ENCODE measurements around the gene IKZF3. TPM values are rescaled to one million over a fixed set of nuclear protein-coding genes. Genes with fewer than 3 reads are reported as not detected.

Gene IKZF3
- total RNA-seq, 1 experiment from 2014 or later, result not detected

DNA sequence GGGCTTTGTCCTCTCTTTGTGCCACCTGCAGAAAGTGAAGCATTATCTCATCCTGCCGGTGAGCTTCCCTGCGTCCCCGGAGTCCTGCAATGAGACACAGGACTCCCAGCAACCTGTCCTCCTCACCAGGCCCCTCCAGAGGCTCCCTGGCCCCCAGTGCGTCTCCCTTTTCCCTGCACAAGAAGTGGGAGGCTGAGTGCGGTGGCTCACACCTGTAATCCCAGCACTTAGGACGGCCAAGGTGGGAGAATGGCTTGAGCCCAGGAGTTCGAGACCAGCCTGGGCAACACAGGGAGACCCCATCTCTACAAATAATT, 118.0 kb downstream of the IKZF3 start:
- peaks cover 4% of the 10 kb centered on the region; the same call in 1 of the 2 replicates for H3K79me2 ChIP-seq (ENCODE audit: low read length)
- DNase-seq, result no peak
- H3K4me3 ChIP-seq (ENCODE audit: low read length), result no peak overlapping the region
- no TSS peak for BruUV-seq (replicated peaks)
- intact Hi-C loops (cut with micrococcal nuclease), result no loop called here
- H3K4me2 ChIP-seq (ENCODE audit: low read length), result no peak overlapping the region
- no peaks in the 10 kb centered on the region for H3F3A ChIP-seq (ENCODE audit: low read length, unreplicated experiment)
- no peaks in the 10 kb centered on the region; the same call in 1 of the 2 replicates for H3K36me3 ChIP-seq (ENCODE audit: low read depth, low read length)
- TF ChIP-seq, protein P1, sequence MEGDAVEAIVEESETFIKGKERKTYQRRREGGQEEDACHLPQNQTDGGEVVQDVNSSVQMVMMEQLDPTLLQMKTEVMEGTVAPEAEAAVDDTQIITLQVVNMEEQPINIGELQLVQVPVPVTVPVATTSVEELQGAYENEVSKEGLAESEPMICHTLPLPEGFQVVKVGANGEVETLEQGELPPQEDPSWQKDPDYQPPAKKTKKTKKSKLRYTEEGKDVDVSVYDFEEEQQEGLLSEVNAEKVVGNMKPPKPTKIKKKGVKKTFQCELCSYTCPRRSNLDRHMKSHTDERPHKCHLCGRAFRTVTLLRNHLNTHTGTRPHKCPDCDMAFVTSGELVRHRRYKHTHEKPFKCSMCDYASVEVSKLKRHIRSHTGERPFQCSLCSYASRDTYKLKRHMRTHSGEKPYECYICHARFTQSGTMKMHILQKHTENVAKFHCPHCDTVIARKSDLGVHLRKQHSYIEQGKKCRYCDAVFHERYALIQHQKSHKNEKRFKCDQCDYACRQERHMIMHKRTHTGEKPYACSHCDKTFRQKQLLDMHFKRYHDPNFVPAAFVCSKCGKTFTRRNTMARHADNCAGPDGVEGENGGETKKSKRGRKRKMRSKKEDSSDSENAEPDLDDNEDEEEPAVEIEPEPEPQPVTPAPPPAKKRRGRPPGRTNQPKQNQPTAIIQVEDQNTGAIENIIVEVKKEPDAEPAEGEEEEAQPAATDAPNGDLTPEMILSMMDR (conservative IDR thresholded peaks at IDR 0.05; ENCODE audit: low read depth, low read length), result no peak
- TF ChIP-seq EZH2phosphoT487 (IDR thresholded peaks at IDR 0.05; ENCODE audit: borderline replicate concordance, low read length), result no peak
- no peak for TF ChIP-seq EZH2 (IDR thresholded peaks at IDR 0.05; ENCODE audit: low read length, unreplicated experiment)
- ATAC-seq, result no peak
- no peaks in the 10 kb centered on the region for H3K9me3 ChIP-seq (ENCODE audit: low read length)
- H4K20me1 ChIP-seq (ENCODE audit: low read length), result peaks cover 1% of the 10 kb centered on the region; the same call in 1 of the 2 replicates
- no peaks in the 10 kb centered on the region for H3K9me2 ChIP-seq (replicated peaks; ENCODE audit: low read length)
- H3K27me3 ChIP-seq (ENCODE audit: low read length), result no peaks in the 10 kb centered on the region
- ChIA-PET CTCF (no interaction called here), POLR2A (ENCODE audit: unreplicated experiment) (no interaction called here)
- H2AFZ ChIP-seq (ENCODE audit: low read length), result no peak overlapping the region
- peaks cover 5% of the 10 kb centered on the region for H3K4me1 ChIP-seq (ENCODE audit: insufficient read depth, low read length)
- no peak overlapping the region for H3K9ac ChIP-seq (ENCODE audit: low read length)
- H3K27ac ChIP-seq (ENCODE audit: low read length), result no peak overlapping the region

DNA sequence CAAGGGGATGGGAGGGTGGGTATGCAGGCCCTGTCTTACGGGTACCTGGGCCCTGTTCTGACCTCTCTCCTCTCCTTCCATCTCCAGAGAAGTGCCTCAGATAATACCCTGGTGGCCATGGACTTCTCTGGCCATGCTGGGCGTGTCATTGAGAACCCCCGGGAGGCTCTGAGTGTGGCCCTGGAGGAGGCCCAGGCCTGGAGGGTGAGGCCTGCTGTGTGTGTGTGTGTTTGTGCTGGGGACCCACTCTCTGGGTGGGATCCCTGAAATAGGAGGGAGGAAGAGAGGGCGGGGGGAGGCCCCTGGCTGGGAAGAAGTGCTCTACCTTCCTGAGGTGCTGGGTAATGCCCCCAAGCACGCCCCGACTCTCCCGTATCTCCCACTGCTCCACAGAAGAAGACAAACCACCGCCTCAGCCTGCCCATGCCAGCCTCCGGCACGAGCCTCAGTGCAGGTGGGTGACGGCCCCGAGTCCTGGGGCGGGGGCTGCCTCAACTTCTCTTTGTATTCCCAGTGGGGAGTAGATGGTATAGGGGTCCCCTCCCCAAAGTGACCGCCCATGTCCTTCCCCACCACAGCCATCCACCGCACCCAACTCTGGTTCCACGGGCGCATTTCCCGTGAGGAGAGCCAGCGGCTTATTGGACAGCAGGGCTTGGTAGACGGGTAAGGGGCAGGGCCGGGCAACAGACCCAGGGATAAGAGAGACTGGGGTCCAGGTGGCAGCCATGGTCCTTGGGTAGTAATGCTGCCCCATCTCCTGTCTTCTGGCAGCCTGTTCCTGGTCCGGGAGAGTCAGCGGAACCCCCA, 118.6 kb downstream of the IKZF3 start:
- intact Hi-C loops (cut with micrococcal nuclease), result no loop called here
- Histone ChIP-seq H3K4me1 (ENCODE audit: insufficient read depth, low read length) (peaks cover 10% of the 10 kb centered on the region), H4K20me1 (ENCODE audit: low read length) (peaks cover 5% of the 10 kb centered on the region; the same call in 1 of the 2 replicates), H3K9ac (ENCODE audit: low read length) (no peak overlapping the region), H3K36me3 (ENCODE audit: low read depth, low read length) (no peaks in the 10 kb centered on the region; the same call in 1 of the 2 replicates), H3K27ac (ENCODE audit: low read length) (no peak overlapping the region), H3K27me3 (ENCODE audit: low read length) (no peaks in the 10 kb centered on the region), H3F3A (ENCODE audit: low read length, unreplicated experiment) (no peaks in the 10 kb centered on the region), H3K4me2 (ENCODE audit: low read length) (no peak overlapping the region), H3K79me2 (ENCODE audit: low read length) (peaks cover 9% of the 10 kb centered on the region; the same call in 1 of the 2 replicates), H3K9me2 (replicated peaks; ENCODE audit: low read length) (no peaks in the 10 kb centered on the region), H3K9me3 (ENCODE audit: low read length) (no peaks in the 10 kb centered on the region), H2AFZ (ENCODE audit: low read length) (no peak overlapping the region), H3K4me3 (ENCODE audit: low read length) (no peak overlapping the region)
- no peak for DNase-seq
- no TSS peak for BruUV-seq (replicated peaks)
- ChIA-PET CTCF (no interaction called here), POLR2A (ENCODE audit: unreplicated experiment) (no interaction called here)
- no peak for ATAC-seq
- TF ChIP-seq EZH2 (IDR thresholded peaks at IDR 0.05; ENCODE audit: low read length, unreplicated experiment) (no peak), EZH2phosphoT487 (IDR thresholded peaks at IDR 0.05; ENCODE audit: borderline replicate concordance, low read length) (no peak)
- TF ChIP-seq, protein P1 (conservative IDR thresholded peaks at IDR 0.05; ENCODE audit: low read depth, low read length), result no peak

DNA sequence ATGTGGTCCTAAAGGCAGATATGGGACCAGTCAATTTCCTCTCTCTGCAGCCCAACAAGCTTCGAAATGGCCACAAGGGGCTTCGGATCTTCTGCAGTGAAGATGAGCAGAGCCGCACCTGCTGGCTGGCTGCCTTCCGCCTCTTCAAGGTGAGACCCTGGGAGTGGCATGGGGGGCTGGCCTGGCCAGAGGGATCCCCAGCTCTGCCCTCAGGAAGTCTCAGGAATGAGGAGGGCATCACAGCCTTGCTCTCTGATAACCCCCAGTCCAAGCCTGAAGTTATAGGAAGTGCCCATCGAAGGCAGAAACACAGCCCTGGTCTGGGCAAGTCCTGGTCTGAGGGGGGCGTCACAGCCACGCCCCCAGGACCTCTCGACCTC, 119.3 kb downstream of the IKZF3 start:
- peaks cover 17% of the 10 kb centered on the region for H3K4me1 ChIP-seq (ENCODE audit: insufficient read depth, low read length)
- BruUV-seq (replicated peaks), result no TSS peak
- H3K27me3 ChIP-seq (ENCODE audit: low read length), result no peaks in the 10 kb centered on the region
- H4K20me1 ChIP-seq (ENCODE audit: low read length), result peaks cover 5% of the 10 kb centered on the region; the same call in 1 of the 2 replicates
- H3K79me2 ChIP-seq (ENCODE audit: low read length), result peaks cover 14% of the 10 kb centered on the region; the same call in 1 of the 2 replicates
- H3K27ac ChIP-seq (ENCODE audit: low read length), result no peak overlapping the region
- no peaks in the 10 kb centered on the region for H3K9me3 ChIP-seq (ENCODE audit: low read length)
- H3K9ac ChIP-seq (ENCODE audit: low read length), result no peak overlapping the region
- H3F3A ChIP-seq (ENCODE audit: low read length, unreplicated experiment), result no peaks in the 10 kb centered on the region
- no peaks in the 10 kb centered on the region for H3K9me2 ChIP-seq (replicated peaks; ENCODE audit: low read length)
- intact Hi-C loops (cut with micrococcal nuclease), result no loop called here
- POLR2A ChIA-PET (ENCODE audit: unreplicated experiment), result no interaction called here
- H3K4me2 ChIP-seq (ENCODE audit: low read length), result no peak overlapping the region
- no peak overlapping the region for H3K4me3 ChIP-seq (ENCODE audit: low read length)
- no peak overlapping the region for H2AFZ ChIP-seq (ENCODE audit: low read length)
- DNase-seq (no peak), ATAC-seq (no peak)
- TF ChIP-seq, protein P1 (conservative IDR thresholded peaks at IDR 0.05; ENCODE audit: low read depth, low read length), result no peak
- TF ChIP-seq EZH2phosphoT487 (IDR thresholded peaks at IDR 0.05; ENCODE audit: borderline replicate concordance, low read length) (no peak), EZH2 (IDR thresholded peaks at IDR 0.05; ENCODE audit: low read length, unreplicated experiment) (no peak)
- CTCF ChIA-PET, result no interaction called here
- H3K36me3 ChIP-seq (ENCODE audit: low read depth, low read length), result no peaks in the 10 kb centered on the region; the same call in 1 of the 2 replicates
